HG02981 (cell line): ENCODE measurements around the gene CACNA1I.

ENCODE experiments used
- ATAC-seq: cut with Tn5 transposase; IDR thresholded peaks from one replicate; pipeline ENCODE4 v1.9.1; 2021; ENCODE audit warnings: mild to moderate bottlenecking, moderate library complexity; ENCODE audit not compliant: unreplicated experiment

Gene CACNA1I

DNA sequence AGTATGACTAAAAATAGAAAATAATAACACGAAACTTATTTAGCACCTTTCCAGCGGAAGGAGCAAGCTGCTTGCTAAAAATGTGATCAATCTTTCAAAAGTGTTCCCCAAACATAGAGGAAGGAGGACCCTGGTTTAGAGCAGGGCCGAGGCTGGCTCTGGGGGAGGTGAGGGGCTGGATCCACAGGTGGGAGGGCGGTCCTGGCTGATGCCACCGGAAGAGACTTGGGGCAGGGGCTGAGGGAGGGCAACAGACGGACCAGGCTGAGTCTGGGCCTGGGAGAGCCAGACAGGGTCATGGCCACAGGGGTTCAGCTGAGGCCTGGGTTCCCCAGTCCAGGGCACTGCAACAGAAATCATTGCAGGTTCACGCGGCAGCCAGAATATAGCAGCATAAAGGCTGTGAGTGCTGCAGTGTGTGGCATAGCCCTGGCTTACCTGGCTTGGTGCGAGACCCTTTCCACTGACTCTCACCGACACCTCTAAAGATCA lies 143.3 kb downstream of the CACNA1I start:
- ATAC-seq, result no peak

GRCh38 chr22:39714321-39714720 lies 143.8 kb downstream of the CACNA1I start:
- no peak for ATAC-seq

- ATAC-seq, result no peak
Observed at GRCh38 chr22:39715778-39716495, 145.4 kb downstream of the CACNA1I start.

- ATAC-seq, result no peak
Observed at GRCh38 chr22:39716534-39716933, 146.0 kb downstream of the CACNA1I start.

DNA sequence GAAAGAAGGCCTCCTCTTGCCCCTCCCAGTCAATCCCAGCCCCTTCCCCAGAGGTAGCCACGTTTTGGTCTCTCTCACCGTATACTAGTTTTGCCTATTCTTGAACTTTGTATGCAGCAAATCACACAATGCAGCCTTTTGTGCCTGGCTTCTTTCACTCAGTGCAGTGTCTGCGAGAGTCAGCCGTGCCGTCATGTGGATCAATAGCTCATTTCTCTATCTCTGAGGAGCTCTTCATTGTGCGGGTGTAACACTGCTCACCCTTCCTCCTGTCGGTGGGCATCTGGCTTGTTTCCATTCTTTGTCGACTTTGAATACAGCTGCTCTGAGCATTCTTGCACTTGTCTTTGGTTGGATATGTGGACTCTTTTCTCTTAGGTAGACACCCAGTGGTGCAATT lies 146.5 kb downstream of the CACNA1I start:
- ATAC-seq, result no peak

DNA sequence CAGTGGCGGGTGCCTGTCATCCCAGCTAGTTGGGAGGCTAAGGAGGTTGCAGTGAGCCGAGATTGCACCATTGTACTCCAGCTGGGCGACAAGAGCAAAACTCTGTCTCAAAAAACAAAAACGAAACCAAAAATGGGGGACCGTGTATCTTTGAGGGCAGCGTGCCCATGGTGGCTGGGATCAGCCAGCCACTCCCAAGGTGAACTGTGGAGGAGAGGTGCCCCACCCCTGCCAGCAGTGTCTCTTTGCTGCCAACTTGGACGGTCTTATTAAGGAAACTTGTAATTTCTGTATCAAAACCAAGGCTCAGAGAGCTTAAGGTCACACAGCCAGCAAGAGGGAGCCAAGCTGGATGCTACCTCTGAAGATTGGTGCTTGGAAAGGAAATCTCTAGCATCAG lies 147.7 kb downstream of the CACNA1I start:
- no peak for ATAC-seq

DNA sequence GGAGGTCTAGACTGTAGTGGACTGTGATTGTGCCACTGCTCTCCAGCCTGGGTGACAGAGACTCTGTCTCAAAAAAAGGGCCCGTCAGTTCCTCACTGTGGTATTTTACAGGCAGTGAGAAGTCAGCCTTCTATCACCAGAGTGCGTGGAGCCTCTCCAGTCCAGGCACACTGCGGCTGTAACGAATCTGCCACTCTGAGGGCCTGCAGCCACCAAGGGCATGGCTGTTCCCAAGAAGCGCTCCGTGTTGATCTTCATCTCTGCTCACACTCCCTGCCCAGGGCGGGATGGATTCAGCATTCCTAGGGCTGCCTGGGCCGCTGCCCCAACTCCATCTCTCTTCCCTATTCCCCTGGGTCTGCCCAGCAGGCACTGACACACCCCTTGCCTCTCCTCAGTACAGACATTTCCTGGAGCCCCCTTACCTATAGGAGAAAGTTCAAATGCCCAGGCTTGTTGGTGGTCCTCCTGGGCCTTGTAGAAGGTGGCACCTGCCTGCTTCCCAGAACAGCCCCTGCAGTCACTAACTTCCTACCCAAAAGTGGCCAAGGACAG lies 148.4 kb downstream of the CACNA1I start:
- no peak for ATAC-seq

DNA sequence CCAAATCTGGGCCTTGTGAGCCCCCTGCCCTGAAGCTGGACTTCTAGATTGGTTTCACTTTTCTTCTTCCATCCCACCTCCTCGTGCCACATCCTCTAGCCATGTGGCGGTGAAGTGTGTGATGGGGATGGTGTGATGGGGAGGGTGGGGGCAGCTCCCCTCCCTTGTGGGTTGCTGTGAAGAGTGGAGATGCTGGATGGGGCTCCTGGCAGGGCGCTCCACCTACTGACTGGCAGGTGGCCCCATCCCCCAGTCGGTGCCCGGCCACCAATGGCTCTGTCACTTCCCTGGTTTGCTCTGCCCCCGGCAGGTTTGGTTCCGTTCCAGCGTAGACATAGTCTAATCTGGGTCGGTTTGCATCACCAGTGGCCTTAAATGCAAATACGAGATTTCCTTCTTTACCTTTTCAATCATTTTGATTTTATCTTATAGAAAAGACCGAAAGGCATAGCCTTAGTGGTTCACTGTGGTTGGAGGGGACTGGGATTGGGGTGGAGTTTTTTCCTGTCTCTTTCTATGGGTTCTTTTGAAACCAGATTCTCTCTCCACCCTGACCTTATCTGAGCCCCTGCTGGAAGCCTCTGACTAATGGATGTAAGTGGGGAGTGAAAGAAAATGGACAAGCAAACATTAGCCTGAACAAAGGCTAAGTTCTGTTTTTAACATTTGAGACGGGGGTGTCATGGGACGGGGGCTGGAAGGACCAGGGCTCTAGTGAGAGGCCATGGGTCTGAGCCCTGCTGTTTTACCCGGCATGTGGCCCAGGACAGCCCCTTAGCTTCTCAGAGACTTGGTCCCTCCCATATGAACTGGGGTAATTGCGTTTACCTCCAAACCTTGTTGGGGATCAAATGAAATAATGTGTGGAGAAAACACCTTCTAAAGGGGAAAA lies 149.3 kb downstream of the CACNA1I start:
- no peak for ATAC-seq

GRCh38 chr22:39721206-39722031 lies 150.9 kb downstream of the CACNA1I start:
- ATAC-seq, result no peak

- no peak for ATAC-seq
Observed at GRCh38 chr22:39722032-39722325, 151.4 kb downstream of the CACNA1I start.

GRCh38 chr22:39722501-39722900 lies 151.9 kb downstream of the CACNA1I start:
- ATAC-seq, result no peak

GRCh38 chr22:39723463-39723862 lies 152.9 kb downstream of the CACNA1I start:
- no peak for ATAC-seq

DNA sequence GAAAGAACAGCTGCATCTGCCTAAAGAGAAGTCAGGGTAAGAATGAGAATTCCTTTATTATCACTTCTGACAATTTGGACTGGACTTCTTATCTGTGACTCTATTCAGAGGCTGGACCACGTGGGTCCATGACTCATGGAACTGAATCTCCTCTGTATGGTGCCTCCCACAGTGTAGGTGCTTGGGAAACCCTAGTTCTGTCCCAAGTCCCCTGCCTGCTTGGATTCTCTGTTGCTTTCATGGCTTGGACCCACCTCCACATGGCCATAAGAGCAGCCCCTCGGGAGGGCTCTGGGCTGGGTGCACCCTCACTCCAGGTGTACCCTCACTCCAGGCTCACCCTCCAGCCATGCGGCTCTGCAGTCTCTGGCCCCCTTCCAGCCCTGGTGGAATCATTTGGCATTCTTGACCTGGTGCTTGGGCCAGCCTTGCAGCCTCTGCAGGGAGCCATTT lies 153.4 kb downstream of the CACNA1I start:
- ATAC-seq, result no peak

DNA sequence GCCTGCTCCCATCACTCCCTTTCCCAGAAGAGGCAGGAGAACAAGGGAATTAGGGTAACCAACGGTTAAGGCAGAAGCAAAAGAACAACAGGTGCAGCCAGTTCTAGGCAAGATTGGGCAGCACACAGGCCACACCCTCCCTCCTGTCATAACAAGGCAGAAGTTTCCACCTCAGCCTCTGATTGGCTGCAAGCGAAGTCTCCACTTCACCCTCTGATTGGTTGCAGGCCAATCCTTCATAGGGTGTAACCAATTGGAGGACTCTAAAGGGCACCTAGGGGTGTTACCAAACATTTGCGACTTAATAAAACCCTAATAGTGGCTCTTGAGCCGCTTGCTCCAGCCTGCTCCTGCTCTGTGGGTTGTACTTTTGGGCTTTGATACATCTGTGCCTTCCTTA lies 153.8 kb downstream of the CACNA1I start:
- no peak for ATAC-seq

GRCh38 chr22:39724857-39725256 lies 154.3 kb downstream of the CACNA1I start:
- ATAC-seq, result no peak

DNA sequence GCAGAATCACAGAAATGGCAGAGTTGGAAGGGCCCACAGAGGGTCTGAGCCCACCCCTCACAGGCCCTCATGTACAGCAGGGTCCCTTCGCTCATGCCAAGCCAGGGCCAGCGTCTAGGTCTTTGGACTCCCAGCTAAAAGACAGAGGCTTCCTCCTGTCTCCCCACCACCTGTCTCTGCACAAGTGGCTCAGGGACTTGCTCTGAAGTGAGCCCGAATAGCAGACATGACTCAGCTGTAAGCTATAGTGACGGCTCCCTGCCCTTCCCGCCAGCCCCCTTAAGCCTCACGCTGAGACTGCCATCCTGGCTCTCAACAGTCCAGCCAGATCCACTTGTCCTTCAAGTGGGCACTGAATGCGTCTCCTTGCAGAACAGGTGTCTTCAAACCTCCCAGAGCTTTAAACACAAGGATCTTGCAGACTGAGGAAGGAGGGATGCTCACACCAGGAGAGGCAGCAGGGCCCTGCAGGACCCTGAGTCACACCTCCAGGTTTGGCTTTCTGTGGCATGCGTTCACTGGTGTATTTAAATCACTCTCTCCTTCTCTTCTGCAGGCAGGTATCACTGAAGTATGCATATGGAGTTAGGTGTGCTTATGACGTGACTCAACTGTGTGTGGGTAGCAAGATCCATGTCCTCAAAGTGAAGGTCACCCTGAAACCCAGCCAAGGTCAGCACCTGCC lies 154.9 kb downstream of the CACNA1I start:
- no peak for ATAC-seq

GRCh38 chr22:39727541-39727940 lies 157.0 kb downstream of the CACNA1I start:
- no peak for ATAC-seq

DNA sequence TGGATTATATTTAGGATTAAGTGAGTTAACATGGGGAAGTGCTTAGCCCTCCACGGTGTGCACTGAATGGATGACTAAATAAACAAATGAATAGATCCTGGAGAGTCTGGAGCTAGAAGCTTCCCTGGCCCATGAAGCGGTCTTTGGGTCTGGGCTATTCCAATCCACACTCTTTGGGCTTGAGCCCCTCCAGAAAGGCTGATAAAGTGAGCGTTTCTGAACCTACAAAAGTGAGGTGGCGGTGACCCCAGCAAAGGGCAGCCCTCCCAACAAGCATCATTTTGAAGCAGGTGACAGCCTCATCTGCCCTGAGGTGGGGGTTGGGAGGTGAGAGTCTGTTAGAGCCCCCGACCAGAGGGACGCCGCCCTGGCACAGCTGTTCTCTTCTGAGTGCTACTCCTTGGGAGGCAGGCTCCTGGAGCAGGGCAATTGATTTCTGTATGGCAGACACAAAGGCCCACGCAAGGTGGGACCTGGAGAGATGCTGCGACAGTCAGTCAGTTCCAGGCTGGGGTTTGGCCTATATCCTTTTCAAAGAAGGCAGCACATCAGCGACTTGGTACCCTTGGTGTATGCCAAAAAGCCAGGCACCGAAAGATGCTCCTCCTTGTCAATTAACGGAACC lies 157.8 kb downstream of the CACNA1I start:
- ATAC-seq, result no peak

DNA sequence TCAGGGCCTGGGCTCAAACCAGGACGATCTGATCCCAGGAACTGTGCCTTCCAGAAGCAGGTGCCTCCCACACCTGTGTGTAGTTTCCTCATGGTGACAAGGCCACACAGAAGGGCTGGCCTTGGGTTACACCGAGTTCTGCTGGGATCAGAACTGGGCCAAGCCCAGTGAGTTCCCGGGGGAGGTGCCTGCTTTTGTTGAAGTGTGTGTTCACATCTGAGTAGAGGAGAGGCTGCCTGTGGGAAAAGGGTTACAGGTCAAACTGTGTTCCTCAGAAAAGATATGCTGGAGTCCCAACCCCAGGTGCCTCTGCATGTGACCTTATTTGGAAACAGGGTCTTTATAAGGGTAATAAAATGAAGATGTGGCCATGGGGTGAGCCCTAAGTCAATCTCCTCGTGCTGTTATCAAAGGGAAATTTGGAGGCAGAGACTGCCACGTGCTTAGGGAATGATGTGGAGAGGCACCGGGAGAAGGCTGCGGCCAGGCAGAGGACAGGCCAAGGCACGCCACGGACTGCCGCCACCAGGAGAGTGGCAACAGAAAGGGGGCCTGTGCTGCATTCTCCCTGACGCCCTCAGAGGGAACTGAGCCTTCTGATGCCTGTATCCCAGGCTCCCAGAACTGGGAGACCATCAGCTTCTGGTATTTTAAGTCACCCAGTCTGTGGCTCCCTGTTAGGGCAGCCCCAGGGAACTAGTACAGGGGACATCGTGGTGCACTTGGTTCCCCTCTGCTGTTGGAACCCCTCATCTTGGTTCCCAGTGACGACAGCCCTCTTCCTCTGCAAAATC lies 158.8 kb downstream of the CACNA1I start:
- no peak for ATAC-seq
